ENCODE results near the gene TMEM170B.

DNA sequence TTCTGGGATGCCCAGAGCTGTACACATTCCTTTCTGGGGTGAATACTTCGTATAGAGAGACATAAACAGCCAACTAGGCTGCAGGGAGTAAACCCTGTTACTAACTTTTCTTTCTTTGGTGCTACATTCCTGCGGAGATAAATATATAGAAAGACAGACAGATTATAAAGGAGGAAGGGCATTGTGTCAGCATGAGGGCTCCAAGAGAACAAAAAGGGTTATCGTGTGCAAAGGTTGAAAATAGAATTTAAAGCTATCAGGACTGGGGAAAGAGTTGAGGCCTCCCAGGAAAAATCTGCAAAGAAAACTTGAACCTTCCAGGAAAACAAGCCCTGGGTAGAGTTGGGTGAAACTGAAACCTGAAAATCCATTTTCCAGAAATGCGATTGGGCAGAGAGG is 68.0 kb downstream of the TMEM170B start:
- TF ChIP-seq, protein P1, sequence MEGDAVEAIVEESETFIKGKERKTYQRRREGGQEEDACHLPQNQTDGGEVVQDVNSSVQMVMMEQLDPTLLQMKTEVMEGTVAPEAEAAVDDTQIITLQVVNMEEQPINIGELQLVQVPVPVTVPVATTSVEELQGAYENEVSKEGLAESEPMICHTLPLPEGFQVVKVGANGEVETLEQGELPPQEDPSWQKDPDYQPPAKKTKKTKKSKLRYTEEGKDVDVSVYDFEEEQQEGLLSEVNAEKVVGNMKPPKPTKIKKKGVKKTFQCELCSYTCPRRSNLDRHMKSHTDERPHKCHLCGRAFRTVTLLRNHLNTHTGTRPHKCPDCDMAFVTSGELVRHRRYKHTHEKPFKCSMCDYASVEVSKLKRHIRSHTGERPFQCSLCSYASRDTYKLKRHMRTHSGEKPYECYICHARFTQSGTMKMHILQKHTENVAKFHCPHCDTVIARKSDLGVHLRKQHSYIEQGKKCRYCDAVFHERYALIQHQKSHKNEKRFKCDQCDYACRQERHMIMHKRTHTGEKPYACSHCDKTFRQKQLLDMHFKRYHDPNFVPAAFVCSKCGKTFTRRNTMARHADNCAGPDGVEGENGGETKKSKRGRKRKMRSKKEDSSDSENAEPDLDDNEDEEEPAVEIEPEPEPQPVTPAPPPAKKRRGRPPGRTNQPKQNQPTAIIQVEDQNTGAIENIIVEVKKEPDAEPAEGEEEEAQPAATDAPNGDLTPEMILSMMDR (IDR thresholded peaks at IDR 0.05; ENCODE audit: low read length) = no peak
- TF ChIP-seq EZH2 (optimal IDR thresholded peaks at IDR 0.05; ENCODE audit: low read depth, low read length) = no peak
- no peak for TF ChIP-seq EZH2phosphoT487 (IDR thresholded peaks at IDR 0.05; ENCODE audit: low read length)
